CD8-positive, alpha-beta memory T cell (primary cell): ENCODE results near the gene ADRB2. TPM values are rescaled to one million over a fixed set of nuclear protein-coding genes. Genes with fewer than 3 reads are reported as not detected.

ENCODE experiments used
- CTCF ChIA-PET: fragments of 350-600 bp; sonication (Branson Sonifier 250); formaldehyde crosslinking; loops from one replicate; lab custom pipeline; 2021; ENCODE audit warnings: antibody characterized with exemption; lab: Charles Lee
- POLR2A ChIA-PET: fragments of 350-600 bp; sonication (Branson Sonifier 250); formaldehyde crosslinking; loops from one replicate; lab custom pipeline; 2021; ENCODE audit warnings: antibody characterized with exemption; lab: Charles Lee
- DNase-seq, 5 donors: peaks; one replicate each; pipeline versions ENCODE4 v3.0.0 to v3.0.0-alpha.2; 2020 to 2022; ENCODE audit warnings: mixed read lengths in 1 of 5
- H3K27ac ChIP-seq: one replicate; pipeline ENCODE4 v1.7.0; 2013; ENCODE audit warnings: low read depth, mild to moderate bottlenecking, low read length, moderate library complexity
- H3K27me3 ChIP-seq: 2 replicates; pipeline ENCODE4 v1.7.0; 2013; ENCODE audit warnings: low read length, mild to moderate bottlenecking; ENCODE audit not compliant: insufficient read depth, poor library complexity, severe bottlenecking
- H3K36me3 ChIP-seq: 2 replicates; pipeline ENCODE4 v1.7.0; 2013; ENCODE audit warnings: mild to moderate bottlenecking, low read length, moderate library complexity; ENCODE audit not compliant: insufficient read depth
- H3K4me1 ChIP-seq: 2 replicates; pipeline ENCODE4 v1.7.0; 2013; ENCODE audit warnings: mild to moderate bottlenecking, low read length, moderate library complexity; ENCODE audit not compliant: insufficient read depth
- H3K4me3 ChIP-seq: 2 replicates; pipeline ENCODE4 v1.7.0; 2013; ENCODE audit warnings: mild to moderate bottlenecking, low read length
- H3K9me3 ChIP-seq: 2 replicates; pipeline ENCODE4 v1.7.0; 2013; ENCODE audit warnings: mild to moderate bottlenecking, low read length
- H3K27ac Mint-ChIP-seq, 8 donors: one replicate each; pipeline ENCODE4 v1.8.0; 2020 to 2021; ENCODE audit warnings: mixed read lengths in 8 of 8, mild to moderate bottlenecking in 6 of 8, inconsistent platforms in 3 of 8, moderate library complexity in 3 of 8
- H3K27me3 Mint-ChIP-seq, 2 donors: one replicate each; pipeline ENCODE4 v1.8.0; 2020 to 2021; ENCODE audit warnings: mixed read lengths in 2 of 2, mild to moderate bottlenecking in 1 of 2, moderate library complexity in 1 of 2
- H3K36me3 Mint-ChIP-seq, 3 donors: one replicate each; pipeline ENCODE4 v1.8.0; 2020 to 2021; ENCODE audit warnings: mixed read lengths in 3 of 3, inconsistent platforms in 1 of 3, mild to moderate bottlenecking in 1 of 3
- H3K4me1 Mint-ChIP-seq, 3 donors: one replicate each; pipeline ENCODE4 v1.8.0; 2020 to 2021; ENCODE audit warnings: mixed read lengths in 3 of 3, inconsistent platforms in 1 of 3, mild to moderate bottlenecking in 1 of 3
- H3K4me3 Mint-ChIP-seq, 7 donors: one replicate each; pipeline ENCODE4 v1.8.0; 2020 to 2021; ENCODE audit warnings: mixed read lengths in 7 of 7, mild to moderate bottlenecking in 6 of 7, moderate library complexity in 4 of 7, inconsistent platforms in 2 of 7
- H3K9me3 Mint-ChIP-seq, 5 donors: one replicate each; pipeline ENCODE4 v1.8.0; 2020 to 2022; ENCODE audit warnings: mixed read lengths in 5 of 5, mild to moderate bottlenecking in 3 of 5, moderate library complexity in 2 of 5, inconsistent platforms in 1 of 5
- polyA plus RNA-seq: library from polyadenylated mRNA; unstranded; fragments of 300-500 nt; fragmentation: Illumina TruSeq; gene quantifications from one replicate; pipeline ENCODE4 v1.2.3, GENCODE V29; 2021
- total RNA-seq, 2 experiments: library from RNA; stranded (reverse); gene quantifications; one replicate each; pipeline ENCODE4 v1.2.3, GENCODE V29; 2021

Gene ADRB2
- total and polyA plus RNA-seq, 3 experiments from 2014 or later: 1.6 to 25.7 (median 2.1) TPM

GRCh38 chr5:148857474-148857873 lies 31.1 kb downstream of the ADRB2 start:
- POLR2A ChIA-PET: interaction anchor here (1.3 kb wide), 1 partner anchor 13 kb away, joined by 3 read pairs; no protein-coding TSS in a partner anchor
- Mint-ChIP-seq H3K27ac (peak overlapping the region; percentile 30 to 97 (median 82)), H3K36me3 (peaks cover 0 to 14% (median 0%) of the 10 kb centered on the region in 3 donors), H3K4me3 (peak overlapping the region in 5 of 7 donors; percentile 5 to 46 (median 28)), H3K4me1 (peaks cover 88 to 92% (median 91%) of the 10 kb centered on the region in 3 donors), H3K9me3 (no peaks in the 10 kb centered on the region), H3K27me3 (peaks cover 0 to 4% of the 10 kb centered on the region in 2 donors)
- H3K36me3 ChIP-seq: no peaks in the 10 kb centered on the region
- no peaks in the 10 kb centered on the region for H3K27me3 ChIP-seq
- H3K9me3 ChIP-seq: no peaks in the 10 kb centered on the region
- DNase-seq: no peak
- H3K4me3 ChIP-seq: no peak overlapping the region
- CTCF ChIA-PET: interaction anchor here (1.1 to 1.7 kb wide), 2 partner anchors 29 to 100 kb away, joined by 3 to 4 read pairs; no protein-coding TSS in a partner anchor
- H3K4me1 ChIP-seq: peaks cover 66% of the 10 kb centered on the region
- H3K27ac ChIP-seq: no peak overlapping the region

GRCh38 chr5:148858106-148858505 lies 31.7 kb downstream of the ADRB2 start:
- Mint-ChIP-seq H3K36me3 (peaks cover 0 to 17% (median 3%) of the 10 kb centered on the region in 3 donors), H3K9me3 (no peaks in the 10 kb centered on the region), H3K27ac (peak overlapping the region; percentile 30 to 97 (median 82)), H3K4me1 (peaks cover 84 to 92% (median 85%) of the 10 kb centered on the region in 3 donors), H3K4me3 (peak overlapping the region in 1 of 7 donors; percentile 45), H3K27me3 (peaks cover 0 to 4% of the 10 kb centered on the region in 2 donors)
- Histone ChIP-seq H3K36me3 (no peaks in the 10 kb centered on the region), H3K27ac (no peak overlapping the region), H3K4me3 (no peak overlapping the region), H3K27me3 (no peaks in the 10 kb centered on the region), H3K9me3 (no peaks in the 10 kb centered on the region), H3K4me1 (peaks cover 60% of the 10 kb centered on the region)
- ChIA-PET POLR2A (interaction anchor here (1.3 kb wide), 1 partner anchor 14 kb away, joined by 3 read pairs; no protein-coding TSS in a partner anchor), CTCF (interaction anchor here (1.1 to 1.7 kb wide), 2 partner anchors 30 to 100 kb away, joined by 3 to 4 read pairs; no protein-coding TSS in a partner anchor)
- DNase-seq: no peak

DNA sequence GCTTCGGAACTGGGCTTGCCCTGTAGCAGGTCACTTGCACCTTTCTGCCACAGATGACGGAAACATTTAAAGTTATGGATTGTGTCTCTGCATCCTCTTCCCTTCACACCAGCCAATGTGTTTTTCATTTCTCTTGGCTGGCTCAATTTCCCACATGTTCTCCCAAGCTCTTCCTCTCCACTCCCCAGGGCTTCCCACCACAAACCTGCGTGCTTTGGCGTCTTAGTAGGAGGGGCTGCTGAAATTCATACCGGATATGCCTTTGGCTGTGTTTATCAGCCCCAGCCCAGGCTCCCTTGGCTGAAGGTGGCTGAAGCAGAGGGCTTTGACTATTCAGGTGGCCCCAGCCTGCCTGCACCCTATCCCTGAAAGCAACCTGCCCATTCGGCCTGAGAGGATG lies 32.1 kb downstream of the ADRB2 start:
- peaks cover 0 to 4% of the 10 kb centered on the region in 2 donors for H3K27me3 Mint-ChIP-seq
- ChIA-PET CTCF (interaction anchor here (1.1 to 1.7 kb wide), 2 partner anchors 30 to 99 kb away, joined by 3 to 4 read pairs; no protein-coding TSS in a partner anchor), POLR2A (no interaction called here)
- Histone ChIP-seq H3K36me3 (no peaks in the 10 kb centered on the region), H3K9me3 (no peaks in the 10 kb centered on the region), H3K27me3 (no peaks in the 10 kb centered on the region), H3K4me3 (no peak overlapping the region), H3K4me1 (peaks cover 56% of the 10 kb centered on the region), H3K27ac (no peak overlapping the region)
- H3K36me3 Mint-ChIP-seq: peaks cover 0 to 20% (median 3%) of the 10 kb centered on the region in 3 donors
- H3K4me3 Mint-ChIP-seq: peak overlapping the region in 3 of 7 donors; percentile 44 to 51 (median 45)
- peaks cover 80 to 89% (median 82%) of the 10 kb centered on the region in 3 donors for H3K4me1 Mint-ChIP-seq
- DNase-seq: no peak
- peak overlapping the region; percentile 30 to 97 (median 82) for H3K27ac Mint-ChIP-seq
- H3K9me3 Mint-ChIP-seq: no peaks in the 10 kb centered on the region

DNA sequence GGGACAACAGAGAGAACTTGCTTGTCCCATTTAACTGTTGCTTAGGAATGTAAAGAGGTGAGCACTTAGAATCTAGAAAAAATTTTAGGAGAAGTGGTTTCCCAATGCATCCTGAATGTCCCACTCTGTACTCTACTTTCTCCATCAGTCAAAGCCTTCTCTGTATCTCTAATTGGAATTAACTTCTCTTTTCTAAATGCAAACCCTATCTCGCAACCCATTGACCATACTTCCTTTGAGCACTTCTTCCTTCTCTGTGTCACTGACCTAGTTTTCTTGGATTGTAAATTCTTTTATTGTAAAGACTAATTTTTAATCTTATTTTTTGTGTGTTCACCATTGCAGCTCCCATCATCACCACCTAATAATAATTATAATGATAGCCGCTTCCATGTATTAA lies 33.3 kb downstream of the ADRB2 start:
- no peaks in the 10 kb centered on the region for H3K9me3 ChIP-seq
- Mint-ChIP-seq H3K9me3 (no peaks in the 10 kb centered on the region), H3K36me3 (peaks cover 5 to 29% (median 9%) of the 10 kb centered on the region in 3 donors), H3K4me1 (peaks cover 73 to 82% (median 75%) of the 10 kb centered on the region in 3 donors), H3K27me3 (peaks cover 0 to 4% of the 10 kb centered on the region in 2 donors), H3K27ac (peak overlapping the region; percentile 48 to 97 (median 81)), H3K4me3 (peak overlapping the region in 4 of 7 donors; percentile 18 to 75 (median 50))
- H3K4me3 ChIP-seq: no peak overlapping the region
- H3K27me3 ChIP-seq: no peaks in the 10 kb centered on the region
- no peak overlapping the region for H3K27ac ChIP-seq
- CTCF ChIA-PET: no interaction called here
- POLR2A ChIA-PET: no interaction called here
- no peak for DNase-seq
- no peaks in the 10 kb centered on the region for H3K36me3 ChIP-seq
- peaks cover 46% of the 10 kb centered on the region for H3K4me1 ChIP-seq

DNA sequence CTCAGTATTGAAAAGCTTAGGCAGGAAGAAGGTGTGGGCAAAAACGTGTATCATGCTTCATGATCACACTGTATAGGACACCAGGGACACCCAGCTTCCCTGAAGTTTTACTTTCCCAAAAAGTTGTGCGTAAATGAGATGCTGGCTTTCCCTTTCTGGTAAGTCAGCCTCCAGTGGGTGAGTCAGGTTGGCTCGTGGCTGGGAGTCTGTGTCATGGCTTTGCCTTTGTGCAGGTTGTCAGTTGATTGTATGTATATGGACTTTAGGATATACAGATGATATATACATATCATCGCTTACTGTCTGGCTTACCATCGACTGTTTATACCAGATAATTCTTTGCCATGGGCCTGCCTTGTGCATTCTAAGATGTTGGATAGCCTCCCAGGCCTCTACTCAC lies 34.2 kb downstream of the ADRB2 start:
- H3K27ac Mint-ChIP-seq: peak overlapping the region; percentile 41 to 96 (median 82)
- POLR2A ChIA-PET: no interaction called here

DNA sequence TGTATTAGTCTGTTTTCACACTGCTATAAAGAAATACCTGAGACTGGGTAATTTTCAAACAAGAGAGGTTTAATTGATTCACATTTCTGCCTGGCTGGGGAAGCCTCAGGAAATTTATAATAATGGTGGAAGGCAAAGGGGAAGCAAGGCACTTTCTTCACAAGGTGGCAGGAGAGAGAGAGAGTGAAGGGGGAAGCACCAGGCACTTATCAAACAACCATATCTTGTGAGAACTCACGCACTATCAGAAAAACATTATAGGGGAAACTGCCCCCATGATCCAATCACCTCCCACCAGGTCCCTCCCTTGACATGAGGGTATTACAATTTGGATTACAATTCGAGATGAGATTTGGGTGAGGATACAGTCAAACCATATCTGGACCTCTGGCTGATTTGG lies 34.7 kb downstream of the ADRB2 start:
- H3K4me3 ChIP-seq: no peak overlapping the region
- no peak overlapping the region for H3K27ac ChIP-seq
- Mint-ChIP-seq H3K27me3 (peaks cover 0 to 4% of the 10 kb centered on the region in 2 donors), H3K9me3 (no peaks in the 10 kb centered on the region), H3K36me3 (peaks cover 5 to 29% (median 9%) of the 10 kb centered on the region in 3 donors), H3K4me3 (peak overlapping the region in 4 of 7 donors; percentile 42 to 78 (median 62)), H3K4me1 (peaks cover 60 to 72% (median 63%) of the 10 kb centered on the region in 3 donors), H3K27ac (peak overlapping the region; percentile 30 to 96 (median 81))
- no peaks in the 10 kb centered on the region for H3K9me3 ChIP-seq
- peaks cover 32% of the 10 kb centered on the region for H3K4me1 ChIP-seq
- no peaks in the 10 kb centered on the region for H3K36me3 ChIP-seq
- ChIA-PET POLR2A (no interaction called here), CTCF (interaction anchor here (1.0 to 1.4 kb wide), 5 partner anchors 8 to 120 kb away, joined by 3 to 4 read pairs (median 3); no protein-coding TSS in a partner anchor)
- DNase-seq: no peak
- H3K27me3 ChIP-seq: no peaks in the 10 kb centered on the region

More for the DNA sequence above, 34.2 kb downstream of the ADRB2 start:
- Mint-ChIP-seq H3K4me3 (peak overlapping the region in 3 of 7 donors; percentile 59 to 78 (median 75)), H3K9me3 (no peaks in the 10 kb centered on the region), H3K27me3 (peaks cover 0 to 4% of the 10 kb centered on the region in 2 donors), H3K36me3 (peaks cover 5 to 29% (median 9%) of the 10 kb centered on the region in 3 donors), H3K4me1 (peaks cover 65 to 75% (median 68%) of the 10 kb centered on the region in 3 donors)
- no peak for DNase-seq
- Histone ChIP-seq H3K4me3 (no peak overlapping the region), H3K4me1 (peaks cover 37% of the 10 kb centered on the region), H3K9me3 (no peaks in the 10 kb centered on the region), H3K27me3 (no peaks in the 10 kb centered on the region), H3K27ac (no peak overlapping the region), H3K36me3 (no peaks in the 10 kb centered on the region)
- CTCF ChIA-PET: interaction anchor here (0.9 to 1.4 kb wide), 2 partner anchors 11 to 32 kb away, joined by 3 read pairs; no protein-coding TSS in a partner anchor

- H3K4me1 Mint-ChIP-seq: peaks cover 59 to 70% (median 60%) of the 10 kb centered on the region in 3 donors
- H3K4me3 Mint-ChIP-seq: no peak overlapping the region
- no peak overlapping the region for H3K27ac ChIP-seq
- H3K27me3 ChIP-seq: no peaks in the 10 kb centered on the region
- POLR2A ChIA-PET: no interaction called here
- CTCF ChIA-PET: interaction anchor here (1.0 to 1.4 kb wide), 5 partner anchors 8 to 120 kb away, joined by 3 to 4 read pairs (median 3); no protein-coding TSS in a partner anchor
- H3K4me1 ChIP-seq: peaks cover 26% of the 10 kb centered on the region
- H3K36me3 ChIP-seq: no peaks in the 10 kb centered on the region
- peaks cover 0 to 4% of the 10 kb centered on the region in 2 donors for H3K27me3 Mint-ChIP-seq
- H3K4me3 ChIP-seq: no peak overlapping the region
- no peaks in the 10 kb centered on the region for H3K9me3 ChIP-seq
- DNase-seq: no peak
- H3K9me3 Mint-ChIP-seq: no peaks in the 10 kb centered on the region
- H3K27ac Mint-ChIP-seq: peak overlapping the region in 4 of 8 donors; percentile 43 to 96 (median 82)
- H3K36me3 Mint-ChIP-seq: peaks cover 7 to 30% (median 9%) of the 10 kb centered on the region in 3 donors
Measured at GRCh38 chr5:148861696-148862095, 35.3 kb downstream of the ADRB2 start.
